GM23248 (cell line): ENCODE data around the gene CREB3. TPM values are rescaled to one million over a fixed set of nuclear protein-coding genes. Genes with fewer than 3 reads are reported as not detected.
A peak's percentile ranks its signal among the peaks of the same experiment; 100 is the strongest.

ENCODE experiments used
- DNase-seq: peaks from one replicate; pipeline ENCODE4 v3.0.0-alpha.2; 2015
- H2AFZ ChIP-seq: fragments of 200-600 bp; sonication (generic); 2 replicates; pipeline ENCODE4 v1.6.1; 2016; ENCODE audit warnings: antibody characterized with exemption
- H3F3A ChIP-seq: fragments of 200-600 bp; sonication (generic); 2 replicates; pipeline ENCODE4 v1.6.1; 2016; ENCODE audit warnings: mild to moderate bottlenecking, antibody characterized with exemption, mixed run types; ENCODE audit not compliant: insufficient read depth
- H3K27ac ChIP-seq: fragments of 200-600 bp; sonication (generic); 2 replicates; pipeline ENCODE4 v1.5.1; 2016; ENCODE audit warnings: mild to moderate bottlenecking
- H3K27me3 ChIP-seq: fragments of 200-600 bp; sonication (generic); replicated peaks from 2 replicates; pipeline ENCODE4 v1.6.1; 2016; ENCODE audit warnings: mild to moderate bottlenecking; ENCODE audit not compliant: insufficient read depth
- H3K36me3 ChIP-seq: fragments of 200-600 bp; sonication (generic); 2 replicates; pipeline ENCODE4 v1.6.1; 2016; ENCODE audit warnings: low read depth, mild to moderate bottlenecking
- H3K4me1 ChIP-seq: fragments of 200-600 bp; sonication (generic); 2 replicates; pipeline ENCODE4 v1.6.1; 2016; ENCODE audit warnings: mild to moderate bottlenecking; ENCODE audit not compliant: insufficient read depth
- H3K4me2 ChIP-seq: fragments of 200-600 bp; sonication (generic); one replicate; pipeline ENCODE4 v1.6.1; 2016; ENCODE audit warnings: mild to moderate bottlenecking; ENCODE audit not compliant: unreplicated experiment
- H3K4me3 ChIP-seq: fragments of 200-600 bp; sonication (generic); 2 replicates; pipeline ENCODE4 v1.5.1; 2016; ENCODE audit warnings: mild to moderate bottlenecking
- H3K79me2 ChIP-seq: fragments of 200-600 bp; sonication (generic); 2 replicates; pipeline ENCODE4 v1.6.1; 2016; ENCODE audit warnings: mild to moderate bottlenecking; ENCODE audit not compliant: insufficient read depth
- H3K9ac ChIP-seq: fragments of 200-600 bp; sonication (generic); 2 replicates; pipeline ENCODE4 v1.6.1; 2016; ENCODE audit warnings: mild to moderate bottlenecking
- H3K9me2 ChIP-seq: fragments of 200-600 bp; sonication (generic); 2 replicates; pipeline ENCODE4 v1.6.1; 2016; ENCODE audit warnings: mixed run types, mild to moderate bottlenecking, moderate library complexity; ENCODE audit not compliant: insufficient read depth
- H3K9me3 ChIP-seq: fragments of 200-600 bp; sonication (generic); one replicate; pipeline ENCODE4 v1.6.1; 2017; ENCODE audit warnings: low read depth
- H4K20me1 ChIP-seq: fragments of 200-600 bp; sonication (generic); 2 replicates; pipeline ENCODE4 v1.6.0; 2016; ENCODE audit not compliant: insufficient read depth
- EZH2 ChIP-seq: fragments of 200-600 bp; sonication (generic); IDR thresholded peaks from 2 replicates; pipeline ENCODE4 v1.6.1; 2018; ENCODE audit warnings: antibody characterized with exemption, mild to moderate bottlenecking; ENCODE audit not compliant: insufficient read depth, poor library complexity, severe bottlenecking
- EZH2phosphoT487 ChIP-seq: fragments of 200-600 bp; sonication (generic); IDR thresholded peaks from 2 replicates; pipeline ENCODE4 v1.6.1; 2018; ENCODE audit warnings: antibody characterized with exemption, moderate library complexity, mild to moderate bottlenecking, low read depth; ENCODE audit not compliant: insufficient read depth
- WGBS, 2 experiments: methylation state at CpG; one replicate each; pipeline ENCODE4 v1.1.6; 2015 to 2017; ENCODE audit warnings: low lambda C conversion rate in 2 of 2, low coverage in 1 of 2; ENCODE audit errors: missing lambda C conversion rate in 2 of 2; 5-methylcytosine and 5-hydroxymethylcytosine counted together
- in situ Hi-C: fragments of 300-500 bp; cut with MboI; formaldehyde crosslinking; loops from 2 replicates; pipeline ENCODE4 v1.15.0; 2020
- polyA plus RNA-seq: library from polyadenylated mRNA; unstranded; fragments of >200 nt; fragmentation: Nextera tagmentation; extraction: Ambion mirVana; gene quantifications from 2 replicates; pipeline ENCODE4 v1.2.1, GENCODE V29; 2016
- total RNA-seq: library from RNA; depleted of rRNA; stranded (reverse); fragments of >200 nt; shearing (Covaris generic); gene quantifications from 2 replicates; pipeline ENCODE4 v1.2.3, GENCODE V29; 2014

Gene CREB3
- total and polyA plus RNA-seq, 2 experiments from 2014 or later, result 101 to 113 TPM

GRCh38 chr9:35731415-35732184 is 866 bp upstream of the CREB3 start:
- peaks cover 88% of the 10 kb centered on the region for H3K79me2 ChIP-seq
- no peak for DNase-seq
- H3K27me3 ChIP-seq, result no peaks in the 10 kb centered on the region
- peak overlapping the region; percentile 95 for H3K9ac ChIP-seq
- H2AFZ ChIP-seq, result no peak overlapping the region
- peaks cover 22% of the 10 kb centered on the region for H3K36me3 ChIP-seq
- H3K4me3 ChIP-seq, result peak overlapping the region; percentile 96
- TF ChIP-seq EZH2phosphoT487 (no peak), EZH2 (no peak)
- no peaks in the 10 kb centered on the region for H4K20me1 ChIP-seq
- H3K4me2 ChIP-seq, result peak overlapping the region; percentile 100
- H3K9me3 ChIP-seq, result no peaks in the 10 kb centered on the region
- peak overlapping the region; percentile 89 for H3K27ac ChIP-seq
- peaks cover 78% of the 10 kb centered on the region for H3F3A ChIP-seq
- in situ Hi-C loops, result no loop called here
- peaks cover 48% of the 10 kb centered on the region for H3K4me1 ChIP-seq
- H3K9me2 ChIP-seq, result no peaks in the 10 kb centered on the region
- 0 to 1% methylated on average over 29 to 43 of the region's 47 CpGs for WGBS, 2 experiments

DNA sequence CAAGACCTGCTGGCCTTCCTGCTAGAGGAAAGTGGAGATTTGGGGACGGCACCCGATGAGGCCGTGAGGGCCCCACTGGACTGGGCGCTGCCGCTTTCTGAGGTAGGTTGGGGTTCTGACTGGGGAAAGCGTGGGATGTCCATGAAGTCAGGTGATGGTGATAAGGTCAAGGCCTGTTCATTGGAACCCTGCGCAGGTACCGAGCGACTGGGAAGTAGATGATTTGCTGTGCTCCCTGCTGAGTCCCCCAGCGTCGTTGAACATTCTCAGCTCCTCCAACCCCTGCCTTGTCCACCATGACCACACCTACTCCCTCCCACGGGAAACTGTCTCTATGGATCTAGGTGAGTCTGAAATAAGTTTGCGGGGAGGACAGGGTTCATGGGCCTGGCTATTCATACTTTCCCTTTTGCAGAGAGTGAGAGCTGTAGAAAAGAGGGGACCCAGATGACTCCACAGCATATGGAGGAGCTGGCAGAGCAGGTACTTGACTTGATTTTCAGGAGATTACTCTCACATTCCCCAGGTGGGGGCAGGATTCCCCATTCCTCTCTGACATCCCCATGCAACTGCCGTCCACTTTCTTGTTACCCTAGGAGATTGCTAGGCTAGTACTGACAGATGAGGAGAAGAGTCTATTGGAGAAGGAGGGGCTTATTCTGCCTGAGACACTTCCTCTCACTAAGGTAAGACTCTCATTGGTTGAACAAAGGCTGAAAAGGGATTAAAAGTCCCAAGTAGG is 505 bp downstream of the CREB3 start:
- Histone ChIP-seq H3K4me1 (peaks cover 34% of the 10 kb centered on the region), H4K20me1 (no peaks in the 10 kb centered on the region), H3K9me2 (no peaks in the 10 kb centered on the region), H3K79me2 (peaks cover 80% of the 10 kb centered on the region), H3K36me3 (peaks cover 34% of the 10 kb centered on the region), H2AFZ (peak overlapping the region; percentile 74), H3K27ac (peak overlapping the region; percentile 89), H3K4me3 (peak overlapping the region; percentile 96), H3K27me3 (no peaks in the 10 kb centered on the region), H3K9ac (peak overlapping the region; percentile 95), H3K9me3 (no peaks in the 10 kb centered on the region), H3F3A (peaks cover 70% of the 10 kb centered on the region), H3K4me2 (peak overlapping the region; percentile 91)
- no peak for TF ChIP-seq EZH2
- TF ChIP-seq EZH2phosphoT487, result no peak
- peak; percentile 69 for DNase-seq
- 2 to 3% methylated on average over 14 of the region's 14 CpGs for WGBS, 2 experiments
- in situ Hi-C loops, result no loop called here

DNA sequence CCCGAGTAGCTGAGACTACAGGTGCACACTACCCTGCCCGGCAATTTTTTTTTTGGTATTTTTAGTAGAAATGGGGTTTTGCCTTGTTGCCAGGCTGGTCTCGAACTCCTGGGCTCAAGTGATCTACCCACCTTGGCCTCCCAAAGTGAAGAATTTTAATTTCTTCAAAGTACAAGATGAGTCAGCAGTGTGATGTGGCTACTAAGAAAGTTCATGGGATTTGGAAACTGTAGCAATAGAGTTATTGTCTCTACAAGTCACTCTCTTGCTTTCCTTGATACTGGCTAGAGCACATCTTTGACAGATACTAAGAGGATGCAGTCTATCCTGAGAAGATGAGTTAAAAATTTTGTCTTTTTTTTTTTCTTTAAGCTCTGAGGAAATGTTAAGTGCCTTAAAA is 1.6 kb downstream of the CREB3 start:
- in situ Hi-C loops, result no loop called here
- peak overlapping the region; percentile 89 for H3K27ac ChIP-seq

DNA sequence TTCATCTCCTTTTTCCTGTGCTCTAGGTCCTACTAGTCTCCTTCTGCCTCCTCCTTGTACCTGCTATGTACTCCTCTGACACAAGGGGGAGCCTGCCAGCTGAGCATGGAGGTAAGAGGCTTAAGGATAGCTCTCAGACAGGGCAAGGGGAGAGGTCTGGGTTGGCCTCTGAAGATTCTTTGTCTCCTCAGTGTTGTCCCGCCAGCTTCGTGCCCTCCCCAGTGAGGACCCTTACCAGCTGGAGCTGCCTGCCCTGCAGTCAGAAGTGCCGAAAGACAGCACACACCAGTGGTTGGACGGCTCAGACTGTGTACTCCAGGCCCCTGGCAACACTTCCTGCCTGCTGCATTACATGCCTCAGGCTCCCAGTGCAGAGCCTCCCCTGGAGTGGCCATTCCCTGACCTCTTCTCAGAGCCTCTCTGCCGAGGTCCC is 3.8 kb downstream of the CREB3 start:
- Histone ChIP-seq H3K9me2 (no peaks in the 10 kb centered on the region), H3K9me3 (no peaks in the 10 kb centered on the region), H3K27me3 (no peaks in the 10 kb centered on the region), H3K4me2 (no peak overlapping the region), H3K4me1 (peaks cover 14% of the 10 kb centered on the region), H3K27ac (peak overlapping the region; percentile 45), H3F3A (peaks cover 38% of the 10 kb centered on the region), H3K4me3 (no peak overlapping the region), H3K9ac (peak overlapping the region; percentile 17; the same call in 1 of the 2 replicates), H2AFZ (no peak overlapping the region), H3K36me3 (peaks cover 34% of the 10 kb centered on the region), H3K79me2 (peaks cover 51% of the 10 kb centered on the region), H4K20me1 (no peaks in the 10 kb centered on the region)
- in situ Hi-C loops, result no loop called here
- WGBS, 2 experiments, result 33 to 39% methylated on average over 5 of the region's 5 CpGs
- TF ChIP-seq EZH2phosphoT487, result no peak
- TF ChIP-seq EZH2, result no peak
- DNase-seq, result peak; percentile 82

More for the DNA sequence above, 1.6 kb downstream of the CREB3 start:
- H4K20me1 ChIP-seq, result no peaks in the 10 kb centered on the region
- no peak overlapping the region for H2AFZ ChIP-seq
- peak overlapping the region; percentile 95 for H3K9ac ChIP-seq
- WGBS, 2 experiments, result 81 to 83% methylated on average over 3 of the region's 3 CpGs
- H3K36me3 ChIP-seq, result peaks cover 34% of the 10 kb centered on the region
- peaks cover 60% of the 10 kb centered on the region for H3F3A ChIP-seq
- no peaks in the 10 kb centered on the region for H3K9me2 ChIP-seq
- TF ChIP-seq EZH2 (no peak), EZH2phosphoT487 (no peak)
- peaks cover 25% of the 10 kb centered on the region for H3K4me1 ChIP-seq
- H3K79me2 ChIP-seq, result peaks cover 72% of the 10 kb centered on the region
- peak overlapping the region; percentile 96 for H3K4me3 ChIP-seq
- peak; percentile 68 for DNase-seq
- H3K4me2 ChIP-seq, result peak overlapping the region; percentile 91
- H3K27me3 ChIP-seq, result no peaks in the 10 kb centered on the region
- H3K9me3 ChIP-seq, result no peaks in the 10 kb centered on the region
